OCI-LY3 (cell line): Measurements from ENCODE around the gene IL1RAPL1.
A peak's percentile ranks its signal among the peaks of the same experiment; 100 is the strongest.

Experiments used
- EZH2phosphoT487 ChIP-seq: fragments of 200-600 bp; shearing (Covaris generic); IDR thresholded peaks from 2 replicates; pipeline ENCODE4 v1.6.1; 2018; ENCODE audit warnings: antibody characterized with exemption, mixed run types, low read depth
- TF ChIP-seq, protein P1 (sequence below): fragments of 200-600, 300-600 bp; sonication (generic); IDR thresholded peaks from 2 replicates; pipeline ENCODE4 v1.5.1; 2014; ENCODE audit warnings: antibody characterized with exemption, low read length, low read depth

DNA sequence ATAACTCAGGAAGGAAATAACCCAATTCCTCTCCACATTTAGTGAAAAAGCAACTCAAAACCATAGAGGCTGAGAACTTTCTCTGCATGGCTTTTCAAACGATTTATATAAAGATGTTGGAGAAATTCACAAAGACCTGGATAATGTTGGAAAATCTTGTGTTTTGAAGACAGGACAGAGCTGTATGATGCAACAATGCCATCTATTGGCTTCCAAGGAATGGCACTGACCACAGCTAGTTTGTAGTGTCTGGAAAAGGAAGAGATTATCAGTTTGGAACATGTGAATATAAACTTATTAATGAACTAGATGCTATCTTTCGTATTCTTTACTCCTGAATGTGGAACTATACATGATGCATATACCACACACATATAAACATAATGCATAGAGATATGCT, 503.6 kb downstream of the IL1RAPL1 start:
- TF ChIP-seq, protein P1, sequence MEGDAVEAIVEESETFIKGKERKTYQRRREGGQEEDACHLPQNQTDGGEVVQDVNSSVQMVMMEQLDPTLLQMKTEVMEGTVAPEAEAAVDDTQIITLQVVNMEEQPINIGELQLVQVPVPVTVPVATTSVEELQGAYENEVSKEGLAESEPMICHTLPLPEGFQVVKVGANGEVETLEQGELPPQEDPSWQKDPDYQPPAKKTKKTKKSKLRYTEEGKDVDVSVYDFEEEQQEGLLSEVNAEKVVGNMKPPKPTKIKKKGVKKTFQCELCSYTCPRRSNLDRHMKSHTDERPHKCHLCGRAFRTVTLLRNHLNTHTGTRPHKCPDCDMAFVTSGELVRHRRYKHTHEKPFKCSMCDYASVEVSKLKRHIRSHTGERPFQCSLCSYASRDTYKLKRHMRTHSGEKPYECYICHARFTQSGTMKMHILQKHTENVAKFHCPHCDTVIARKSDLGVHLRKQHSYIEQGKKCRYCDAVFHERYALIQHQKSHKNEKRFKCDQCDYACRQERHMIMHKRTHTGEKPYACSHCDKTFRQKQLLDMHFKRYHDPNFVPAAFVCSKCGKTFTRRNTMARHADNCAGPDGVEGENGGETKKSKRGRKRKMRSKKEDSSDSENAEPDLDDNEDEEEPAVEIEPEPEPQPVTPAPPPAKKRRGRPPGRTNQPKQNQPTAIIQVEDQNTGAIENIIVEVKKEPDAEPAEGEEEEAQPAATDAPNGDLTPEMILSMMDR: peak; percentile 67
- no peak for TF ChIP-seq EZH2phosphoT487
